GM15510 (cell line): ENCODE data around the gene BDKRB2.

Experiments
- POLR2A ChIP-seq: IDR thresholded peaks from 3 replicates; pipeline ENCODE4 v1.6.1; 2011; ENCODE audit warnings: borderline replicate concordance; ENCODE audit not compliant: insufficient read length; ENCODE audit errors: extremely low read depth

Gene BDKRB2

GRCh38 chr14:96273629-96274028 is 69.0 kb downstream of the BDKRB2 start:
- TF ChIP-seq POLR2A: no peak

- TF ChIP-seq POLR2A: no peak
Observed at GRCh38 chr14:96274122-96274521, 69.5 kb downstream of the BDKRB2 start.

GRCh38 chr14:96274543-96274942 is 69.9 kb downstream of the BDKRB2 start:
- no peak for TF ChIP-seq POLR2A

GRCh38 chr14:96275177-96276112 is 70.8 kb downstream of the BDKRB2 start:
- no peak for TF ChIP-seq POLR2A

- no peak for TF ChIP-seq POLR2A
Observed at GRCh38 chr14:96277890-96278289, 73.3 kb downstream of the BDKRB2 start.

GRCh38 chr14:96279564-96279963 is 74.9 kb downstream of the BDKRB2 start:
- no peak for TF ChIP-seq POLR2A

GRCh38 chr14:96280104-96280503 is 75.5 kb downstream of the BDKRB2 start:
- TF ChIP-seq POLR2A: no peak

GRCh38 chr14:96281486-96281885 is 76.8 kb downstream of the BDKRB2 start:
- no peak for TF ChIP-seq POLR2A

GRCh38 chr14:96284008-96284407 is 79.4 kb downstream of the BDKRB2 start:
- TF ChIP-seq POLR2A: no peak

GRCh38 chr14:96284430-96284829 is 79.8 kb downstream of the BDKRB2 start:
- TF ChIP-seq POLR2A: no peak

- no peak for TF ChIP-seq POLR2A
Observed at GRCh38 chr14:96285667-96286066, 81.0 kb downstream of the BDKRB2 start.

- TF ChIP-seq POLR2A: no peak
Observed at GRCh38 chr14:96286251-96286650, 81.6 kb downstream of the BDKRB2 start.

- TF ChIP-seq POLR2A: no peak
Observed at GRCh38 chr14:96287856-96288255, 83.2 kb downstream of the BDKRB2 start.
